Activated CD8-positive, alpha-beta memory T cell treated with anti-CD3 and anti-CD28 coated beads for 48 hours (primary cell): Measurements from ENCODE around the gene EVI5.

Experiments used
- DNase-seq, 3 experiments: peaks; one replicate each; pipeline ENCODE4 v3.0.0-alpha.2; 2020; ENCODE audit warnings: low read depth in 2 of 3, low spot score in 2 of 3

Gene EVI5

GRCh38 chr1:92784639-92785500, at the start of gene EVI5:
EVI5 (minus strand) TSS chr1:92785108; CDS start chr1:92736546, 48,562 bp downstream.
- DNase-seq, result peak; percentile 21 to 33 (median 31)

- no peak for DNase-seq
Measured at GRCh38 chr1:92834617-92835016, 49.7 kb upstream of the EVI5 start.

GRCh38 chr1:92833840-92834239, 48.9 kb upstream of the EVI5 start:
- DNase-seq, result no peak

GRCh38 chr1:92832537-92833114, 47.7 kb upstream of the EVI5 start:
- no peak for DNase-seq

- DNase-seq, result peak; percentile 94 to 96 (median 95)
Measured at GRCh38 chr1:92831762-92832536, 47.0 kb upstream of the EVI5 start, which contains the start of gene RPL5. RPL5 (plus strand) TSS chr1:92832040; CDS start chr1:92832115, 75 bp downstream.

- no peak for DNase-seq
Measured at GRCh38 chr1:92831368-92831761, 46.5 kb upstream of the EVI5 start.

GRCh38 chr1:92826792-92827191, 41.9 kb upstream of the EVI5 start:
- no peak for DNase-seq

GRCh38 chr1:92822879-92823278, 38.0 kb upstream of the EVI5 start:
- DNase-seq, result no peak

- DNase-seq, result no peak
Measured at GRCh38 chr1:92820551-92820950, 35.6 kb upstream of the EVI5 start.

GRCh38 chr1:92820024-92820423, 35.1 kb upstream of the EVI5 start:
- DNase-seq, result no peak

GRCh38 chr1:92817986-92818764, 33.3 kb upstream of the EVI5 start:
- DNase-seq, result no peak

GRCh38 chr1:92817137-92817697, 32.3 kb upstream of the EVI5 start:
- no peak for DNase-seq

- no peak for DNase-seq
Measured at GRCh38 chr1:92816732-92817131, 31.8 kb upstream of the EVI5 start.

GRCh38 chr1:92808381-92808780, 23.5 kb upstream of the EVI5 start:
- no peak for DNase-seq

GRCh38 chr1:92805216-92805615, 20.3 kb upstream of the EVI5 start:
- DNase-seq, result no peak

- DNase-seq, result no peak
Measured at GRCh38 chr1:92804721-92805201, 19.9 kb upstream of the EVI5 start.

- DNase-seq, result no peak
Measured at GRCh38 chr1:92803140-92803887, 18.4 kb upstream of the EVI5 start.

GRCh38 chr1:92797961-92798360, 13.1 kb upstream of the EVI5 start:
- DNase-seq, result no peak

GRCh38 chr1:92797297-92797696, 12.4 kb upstream of the EVI5 start:
- DNase-seq, result no peak

GRCh38 chr1:92795166-92795565, 10.3 kb upstream of the EVI5 start:
- DNase-seq, result no peak
